ENCODE measurements around the gene BANP.
A peak's percentile ranks its signal among the peaks of the same experiment; 100 is the strongest.
"Not testable (repeated sequence)": the region's sequence is repeated elsewhere in the genome, so short reads cannot be mapped to it uniquely, and the experiment has no call there.

BANP gene

DNA sequence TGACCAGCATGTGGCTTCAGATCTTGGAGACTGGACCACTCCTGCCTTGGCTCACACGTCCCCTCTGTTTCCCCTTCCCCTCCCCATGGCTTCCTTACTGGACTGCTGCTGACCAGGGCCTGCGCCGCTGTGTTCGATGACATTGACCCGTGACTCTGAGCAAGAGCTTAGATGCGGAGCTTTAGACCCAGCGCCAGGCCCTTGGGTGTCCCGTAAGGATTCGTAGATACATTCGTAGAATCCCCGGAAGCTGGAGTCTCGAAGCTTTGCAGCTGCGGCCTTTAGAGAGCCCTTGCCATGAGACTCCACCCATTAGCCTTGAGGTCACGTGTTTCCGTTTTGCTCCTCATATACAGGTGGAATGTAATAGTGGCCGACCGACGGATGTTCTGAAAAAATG lies 65.2 kb downstream of the BANP start:
- DNase-seq (ENCODE audit: low spot score), result not testable (repeated sequence)

DNA sequence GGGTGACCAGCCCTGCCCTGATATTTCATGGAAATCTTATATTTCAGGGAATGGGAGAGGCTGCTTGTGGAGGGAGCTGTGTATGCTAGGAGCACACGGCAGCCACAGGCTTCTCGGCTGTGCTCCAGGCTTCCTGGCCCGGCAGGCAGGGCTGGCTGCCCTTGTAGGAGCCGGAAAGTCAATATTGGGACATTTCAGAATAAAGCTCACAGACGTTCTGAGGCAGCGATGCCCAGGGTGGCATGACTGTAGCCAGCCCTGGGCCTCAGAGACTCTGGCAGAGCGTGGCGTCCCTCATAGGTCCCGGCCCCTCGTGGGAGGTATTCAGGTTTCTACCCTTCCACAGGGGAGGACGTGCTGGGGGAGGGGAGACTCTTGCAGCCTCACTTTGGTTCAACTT lies 65.7 kb downstream of the BANP start:
- no peak for DNase-seq (ENCODE audit: low spot score)

DNA sequence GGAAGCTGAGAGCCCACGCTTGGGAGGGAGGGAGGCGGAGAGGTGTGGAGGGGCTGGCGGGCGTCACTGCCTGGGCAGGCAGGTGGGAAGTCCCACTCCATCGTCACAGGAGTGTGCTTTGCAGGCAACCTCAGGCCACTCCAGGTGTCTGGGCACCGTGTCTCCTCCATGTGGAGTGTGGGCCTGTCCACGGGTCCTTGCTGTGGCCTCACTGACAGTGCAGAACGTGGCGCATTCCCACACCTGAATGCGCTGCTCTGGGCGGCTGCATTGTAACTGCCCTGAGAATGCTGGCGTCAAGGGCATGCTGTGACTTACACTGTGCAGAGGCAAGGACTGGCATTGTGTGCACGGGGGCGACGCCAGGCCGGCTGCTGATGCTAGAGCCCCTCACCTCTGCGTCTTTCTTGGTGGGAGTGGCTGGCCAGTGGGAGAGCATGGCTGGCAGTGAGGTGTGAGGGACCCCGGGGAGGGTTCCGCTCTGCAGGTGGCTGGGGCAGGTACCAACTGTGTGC lies 66.4 kb downstream of the BANP start:
- no peak for DNase-seq (ENCODE audit: low spot score)

DNA sequence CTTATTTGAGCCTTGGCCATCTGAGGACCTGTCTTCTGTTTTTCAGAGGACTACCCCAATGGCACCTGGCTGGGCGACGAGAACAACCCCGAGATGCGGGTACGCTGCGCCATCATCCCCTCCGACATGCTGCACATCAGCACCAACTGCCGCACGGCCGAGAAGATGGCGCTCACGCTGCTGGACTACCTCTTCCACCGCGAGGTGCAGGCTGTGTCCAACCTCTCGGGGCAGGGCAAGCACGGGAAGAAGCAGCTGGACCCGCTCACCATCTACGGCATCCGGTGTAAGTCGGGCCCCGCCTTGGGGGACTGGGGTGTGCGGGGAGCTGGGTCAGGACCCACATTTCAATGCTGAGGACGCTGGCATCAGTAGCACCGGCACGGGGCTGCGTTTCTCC lies 67.1 kb downstream of the BANP start:
- not testable (repeated sequence) for DNase-seq (ENCODE audit: low spot score)

DNA sequence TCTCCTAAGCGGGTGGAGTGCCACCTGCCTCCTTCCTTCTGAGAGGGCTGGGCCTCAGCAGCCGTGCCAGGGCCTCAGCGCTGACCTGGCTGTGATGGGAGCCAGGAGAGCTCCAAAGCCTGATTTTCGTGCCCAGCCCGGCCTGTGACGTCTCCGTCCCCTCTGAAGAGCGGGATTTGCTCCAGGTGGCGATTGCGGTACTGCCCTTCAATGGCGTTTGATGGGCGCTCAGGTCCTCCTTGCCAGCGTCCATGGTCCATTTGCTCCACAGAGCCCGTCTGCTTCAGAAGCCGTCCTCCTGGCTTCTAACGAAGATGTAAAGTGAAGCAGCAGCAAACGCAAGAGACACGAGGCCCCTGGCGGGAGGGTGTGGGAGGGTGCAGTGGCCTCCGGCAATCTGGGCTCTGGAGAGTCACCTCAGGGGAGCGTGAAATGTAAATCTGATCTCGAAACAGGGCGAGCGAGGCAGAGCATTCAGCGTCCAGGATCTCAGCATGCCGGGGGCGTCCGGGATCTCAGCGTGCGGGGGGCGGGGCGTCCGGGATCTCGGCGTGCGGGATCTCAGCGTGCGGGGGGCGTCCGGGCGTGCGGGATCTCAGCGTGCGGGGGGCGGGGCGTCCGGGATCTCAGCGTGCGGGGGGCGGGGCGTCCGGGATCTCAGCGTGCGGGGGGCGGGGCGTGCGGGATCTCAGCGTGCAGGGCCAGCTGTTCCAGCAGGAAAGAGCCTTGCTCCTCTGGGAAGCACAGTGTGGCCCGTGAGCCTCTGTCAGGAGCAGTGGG lies 68.0 kb downstream of the BANP start:
- DNase-seq (ENCODE audit: low spot score), result peak; percentile 28

DNA sequence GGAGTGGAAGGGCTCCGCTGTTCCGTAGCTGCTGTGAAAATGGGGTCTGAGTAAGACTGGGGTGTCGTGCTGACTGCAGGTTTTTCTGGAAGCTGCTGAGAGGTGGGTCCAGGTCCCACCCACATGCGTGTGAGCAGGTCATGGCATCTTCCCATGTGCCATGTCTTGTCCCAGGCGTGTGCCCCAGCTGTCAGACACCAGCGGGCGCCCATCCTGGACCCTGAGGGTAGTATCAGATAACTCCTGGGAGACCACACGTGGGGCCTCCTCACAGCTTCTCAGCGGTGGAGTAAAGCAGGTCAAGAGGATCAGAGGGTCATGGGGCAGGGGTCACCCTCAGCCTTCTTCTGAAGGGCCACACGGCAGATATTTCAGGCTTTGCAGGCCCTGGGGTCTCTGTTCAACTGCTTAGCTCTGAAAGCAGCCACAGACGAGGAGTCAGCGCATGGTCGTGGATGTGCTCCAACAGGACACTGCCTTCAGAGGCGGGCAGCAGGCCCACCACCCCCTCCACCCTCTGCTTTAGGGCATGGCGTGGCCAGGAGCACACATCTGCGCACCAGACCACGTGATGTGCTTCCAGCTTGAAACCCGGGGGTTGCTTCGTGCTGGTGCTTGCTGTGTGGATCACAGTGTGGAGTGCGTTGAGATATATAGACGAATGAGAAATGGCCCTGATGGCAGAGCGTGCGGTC lies 68.7 kb downstream of the BANP start:
- DNase-seq (ENCODE audit: low spot score), result no peak

DNA sequence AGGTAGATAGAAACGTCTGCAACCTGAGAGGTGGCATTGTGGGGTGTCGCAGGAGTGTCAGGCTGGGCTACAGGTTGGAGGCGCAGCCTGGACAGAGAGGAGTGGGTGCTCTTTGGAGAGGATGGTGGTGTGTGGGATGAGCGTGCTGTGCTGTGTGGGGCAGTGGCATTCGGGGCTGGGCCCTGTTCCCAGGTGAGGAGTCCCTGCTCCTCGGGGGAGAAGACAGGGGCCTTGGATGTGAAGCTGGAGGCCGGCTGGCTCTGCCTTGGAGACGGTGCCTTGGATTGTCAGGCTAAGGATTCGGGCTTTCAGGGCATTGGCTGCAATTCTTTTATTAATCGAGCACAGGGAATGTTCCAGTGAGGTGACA lies 69.3 kb downstream of the BANP start:
- DNase-seq (ENCODE audit: low spot score), result no peak

GRCh38 chr16:88021041-88021970 lies 70.1 kb downstream of the BANP start:
- DNase-seq (ENCODE audit: low spot score), result not testable (repeated sequence)

- DNase-seq (ENCODE audit: low spot score), result no peak
These were observed 71.1 kb downstream of the BANP start for GRCh38 chr16:88022076-88023042.

DNA sequence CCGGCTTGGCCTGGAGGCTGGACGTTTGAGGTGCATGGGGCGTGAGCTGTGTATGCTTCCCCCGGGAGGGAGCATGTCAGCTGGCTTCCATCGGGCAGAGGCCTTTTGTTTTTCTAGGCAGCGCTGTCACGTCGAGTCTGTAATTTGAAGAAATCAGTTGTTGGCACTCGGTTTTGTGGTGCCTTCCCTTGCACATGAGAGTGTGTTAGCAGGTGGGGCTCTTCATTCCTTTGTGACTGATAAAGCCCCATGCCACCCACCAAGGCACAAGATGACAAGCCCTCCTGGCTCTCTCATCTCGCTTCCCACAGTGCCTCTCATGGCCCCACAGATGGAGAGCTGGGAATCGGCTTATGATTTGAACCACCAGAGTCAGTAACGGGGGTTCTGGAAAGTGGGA lies 72.1 kb downstream of the BANP start:
- DNase-seq (ENCODE audit: low spot score), result no peak

- DNase-seq (ENCODE audit: low spot score), result no peak
These were observed 72.6 kb downstream of the BANP start for GRCh38 chr16:88023786-88024185.

DNA sequence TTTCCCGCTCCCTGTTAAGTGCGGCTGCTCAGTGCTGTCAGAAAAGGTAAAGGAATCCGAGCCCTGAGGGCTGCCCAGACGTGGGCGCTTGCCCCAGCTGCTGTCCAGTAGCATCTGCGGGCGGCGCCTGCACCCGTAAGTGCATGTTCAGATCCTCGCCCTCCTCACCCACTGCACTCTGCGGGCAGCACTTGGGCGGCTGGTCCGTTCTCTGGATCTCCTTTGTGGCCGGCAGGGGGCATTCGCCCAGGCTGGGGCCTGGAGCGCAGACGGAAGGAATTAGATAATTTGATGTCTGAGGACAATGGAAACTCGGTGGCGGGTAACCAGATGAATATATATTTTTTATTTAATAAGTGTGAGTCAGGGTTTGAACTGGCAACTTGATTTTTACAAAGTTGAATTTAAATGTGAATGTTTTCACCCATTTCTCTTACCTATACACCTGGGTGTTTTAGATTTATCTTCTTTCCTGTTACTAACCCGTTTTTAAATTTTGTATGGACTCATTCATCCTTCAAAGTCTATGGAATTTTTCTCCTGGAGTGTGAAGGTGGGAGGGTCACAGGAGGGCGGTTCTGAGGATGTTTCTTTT lies 73.4 kb downstream of the BANP start:
- peak; percentile 74 for DNase-seq (ENCODE audit: low spot score)

GRCh38 chr16:88025086-88025492 lies 73.9 kb downstream of the BANP start:
- peak; percentile 73 for DNase-seq (ENCODE audit: low spot score)

DNA sequence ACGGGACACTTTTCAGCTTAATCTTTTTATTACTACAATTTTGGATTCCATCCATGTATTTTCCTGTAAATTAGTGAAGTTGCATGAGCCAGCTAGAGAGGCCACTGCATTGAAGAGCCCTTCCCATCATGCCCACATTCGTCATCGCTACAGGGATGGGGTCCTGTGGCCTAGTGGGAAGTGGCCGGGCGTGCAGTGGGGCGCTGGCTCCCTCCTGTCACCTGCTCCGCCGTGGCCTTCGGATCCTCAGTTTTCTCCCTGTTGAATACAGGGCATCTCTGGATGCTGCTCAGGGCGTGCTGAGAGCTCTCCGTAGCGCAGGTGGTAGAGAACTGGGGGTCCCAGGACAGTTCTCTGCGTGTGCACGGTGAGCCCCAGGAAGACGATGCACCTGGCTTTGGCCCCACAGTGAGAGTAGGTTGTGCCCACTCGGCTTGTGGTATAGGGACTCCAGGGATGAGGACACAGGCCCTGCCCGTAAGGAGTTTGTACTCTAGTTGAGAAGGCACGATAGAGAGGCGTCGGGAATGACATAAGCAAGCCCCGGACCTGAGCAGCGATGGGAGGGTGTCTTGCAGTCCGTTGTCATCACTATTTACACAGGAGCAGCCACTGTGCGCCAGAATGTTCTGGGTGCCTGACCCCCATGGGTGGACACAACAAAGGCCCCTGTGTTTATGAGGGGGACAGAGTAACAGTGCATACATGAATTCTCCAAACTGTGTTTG lies 74.8 kb downstream of the BANP start:
- not testable (repeated sequence) for DNase-seq (ENCODE audit: low spot score)

DNA sequence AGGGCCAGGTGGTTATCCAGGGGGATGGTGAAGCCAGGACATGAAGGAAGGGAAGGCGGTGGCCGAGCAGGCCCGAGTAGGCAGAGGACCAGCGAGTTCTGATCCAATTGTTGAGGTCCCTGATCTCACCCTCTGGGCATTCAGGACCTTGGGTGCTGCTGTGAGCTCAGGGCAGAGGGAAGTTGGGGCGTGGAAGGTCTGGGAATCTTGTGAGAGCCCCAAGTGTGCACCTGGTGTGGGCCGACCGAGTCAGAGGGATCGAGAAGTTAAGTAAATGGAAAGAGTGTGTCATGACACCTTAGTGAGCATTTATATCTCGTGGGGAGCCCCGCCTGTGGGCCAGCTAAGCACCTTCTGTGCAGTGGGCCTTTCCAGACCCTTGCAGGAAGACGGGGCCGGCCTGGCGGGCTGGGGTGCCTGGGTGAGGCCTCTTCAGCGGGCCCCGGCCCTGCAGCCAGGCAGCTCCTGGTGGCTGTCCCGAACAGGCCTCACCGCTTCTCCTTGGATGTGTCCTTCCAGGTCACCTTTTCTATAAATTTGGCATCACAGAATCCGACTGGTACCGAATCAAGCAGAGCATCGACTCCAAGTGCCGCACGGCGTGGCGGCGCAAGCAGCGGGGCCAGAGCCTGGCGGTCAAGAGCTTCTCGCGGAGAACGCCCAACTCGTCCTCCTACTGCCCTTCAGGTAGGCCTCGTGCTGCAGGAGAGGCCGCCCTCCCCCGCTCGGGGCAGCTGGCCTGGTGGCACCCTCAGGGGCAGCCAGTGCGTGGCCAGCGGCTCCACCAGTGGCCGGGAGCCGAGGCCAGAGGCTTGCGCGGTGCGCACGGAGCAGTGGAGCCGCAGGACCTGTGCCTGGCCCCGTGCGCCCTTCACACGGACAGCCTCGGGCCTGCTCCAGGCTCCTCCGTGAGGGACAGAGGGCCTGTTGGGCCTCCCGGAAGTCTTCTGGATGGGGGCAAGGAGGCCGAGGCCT lies 76.0 kb downstream of the BANP start:
- DNase-seq (ENCODE audit: low spot score), result no peak

DNA sequence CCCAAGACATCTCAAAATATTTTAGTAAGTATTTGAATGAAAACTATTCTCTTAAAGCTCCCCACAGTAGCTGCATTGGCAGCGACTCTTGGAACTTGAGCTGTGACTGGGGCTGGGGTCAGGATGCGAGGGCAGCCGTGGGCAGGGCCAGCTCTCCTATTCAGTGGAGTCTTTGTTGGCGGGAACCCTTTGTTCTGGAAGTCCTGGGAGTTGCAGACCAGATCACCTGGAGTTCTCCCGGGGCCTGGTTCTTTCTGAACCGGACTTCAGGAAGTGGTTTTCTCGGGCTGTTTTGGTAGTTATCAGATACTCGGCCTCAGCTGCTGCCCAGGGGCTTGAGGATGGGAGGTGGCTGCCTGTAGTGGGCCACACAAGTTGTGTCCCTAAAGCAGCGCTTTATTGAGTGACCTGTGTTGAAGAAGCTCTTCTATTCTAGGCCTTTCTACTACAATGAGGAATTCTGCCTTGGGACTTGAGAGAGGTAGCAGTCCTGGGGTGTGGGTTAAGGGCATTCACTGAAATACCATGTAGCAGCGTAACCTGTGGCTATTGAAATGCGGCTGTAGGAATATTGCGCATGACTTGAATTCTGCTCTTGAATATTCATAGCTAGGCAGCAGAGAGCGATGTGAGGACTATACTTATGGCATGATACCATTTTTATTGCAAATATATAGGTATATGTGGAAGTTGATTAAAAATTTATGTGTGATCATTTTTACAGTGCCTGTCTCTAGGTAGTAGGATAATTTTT lies 77.1 kb downstream of the BANP start:
- not testable (repeated sequence) for DNase-seq (ENCODE audit: low spot score)

- DNase-seq (ENCODE audit: low spot score), result no peak
These were observed 79.3 kb downstream of the BANP start for GRCh38 chr16:88030498-88030897.

- not testable (repeated sequence) for DNase-seq (ENCODE audit: low spot score)
These were observed 79.7 kb downstream of the BANP start for GRCh38 chr16:88030961-88031360.

Data from GM03348 (cell line).